NCI-H1092 treated with DMSO at 0.1 percent for 48 hours (cell line): ENCODE results near the gene GABRB1.

Source experiments
- DNase-seq: peaks from one replicate; lab custom pipeline; 2025; lab: John Stamatoyannopoulos, UW

The GABRB1 gene

DNA sequence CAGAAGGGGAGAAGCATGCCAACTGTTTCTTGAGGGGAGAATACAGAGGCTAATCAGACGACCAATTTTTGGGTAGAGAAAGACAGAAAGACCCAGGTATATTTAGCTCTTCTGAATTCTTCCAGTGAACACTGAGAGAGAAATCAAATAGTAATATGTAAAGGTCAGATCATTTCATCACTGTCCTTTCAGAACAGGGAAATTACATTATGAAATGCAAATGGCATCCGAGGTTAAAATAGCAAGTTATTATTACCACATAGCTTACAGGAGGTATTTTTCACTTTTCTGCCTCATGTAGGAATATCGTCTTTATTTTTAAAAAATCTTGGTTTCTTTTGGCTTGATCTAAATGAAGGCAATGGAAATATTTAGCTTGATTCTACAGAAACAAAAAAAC lies 18.0 kb downstream of the GABRB1 start:
- no peak for DNase-seq

DNA sequence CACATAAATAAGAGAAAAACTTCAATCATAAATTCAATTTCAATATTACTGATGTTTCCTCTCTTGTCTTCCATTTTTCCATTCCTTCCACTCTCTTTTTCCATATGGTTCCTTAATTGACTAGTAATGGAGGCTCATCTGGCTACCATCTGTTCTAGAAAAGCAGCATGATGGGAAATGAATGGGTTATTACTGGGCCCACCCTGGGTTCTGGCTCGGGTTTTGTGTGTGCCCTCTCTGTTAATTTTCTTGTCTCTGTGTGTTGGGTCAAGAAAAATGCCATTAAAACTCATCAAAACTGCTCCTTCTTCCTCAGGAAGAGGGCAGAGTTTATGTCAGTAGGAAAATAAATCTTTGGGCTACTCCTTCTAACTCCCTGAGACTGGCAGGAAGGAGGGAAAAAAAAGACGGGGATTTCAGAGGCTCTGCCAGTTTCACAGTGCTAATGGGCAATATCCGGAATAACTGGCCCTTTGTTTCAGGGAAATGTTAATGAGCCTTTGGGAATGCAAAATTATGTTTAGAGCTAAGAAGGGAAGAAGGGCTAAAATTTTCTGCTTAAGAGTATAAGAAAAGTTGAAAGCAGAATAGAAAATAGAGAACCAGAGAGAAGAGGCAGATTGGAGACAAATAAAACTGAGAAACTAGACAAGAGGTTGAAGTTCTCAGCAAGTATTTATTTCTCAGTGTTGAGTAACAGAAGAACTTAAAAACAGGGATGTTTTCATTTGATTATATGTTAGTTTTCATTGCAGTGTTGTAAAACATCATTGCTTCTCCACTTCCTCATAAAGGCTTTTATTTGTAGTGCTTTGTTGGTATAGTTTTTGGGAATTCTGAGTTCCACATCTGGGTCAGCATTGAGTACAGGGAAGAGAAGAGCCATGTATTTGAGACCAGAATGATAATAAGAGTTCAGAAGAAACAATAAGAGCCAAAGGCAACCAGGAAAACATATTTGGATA lies 19.7 kb downstream of the GABRB1 start:
- no peak for DNase-seq

DNA sequence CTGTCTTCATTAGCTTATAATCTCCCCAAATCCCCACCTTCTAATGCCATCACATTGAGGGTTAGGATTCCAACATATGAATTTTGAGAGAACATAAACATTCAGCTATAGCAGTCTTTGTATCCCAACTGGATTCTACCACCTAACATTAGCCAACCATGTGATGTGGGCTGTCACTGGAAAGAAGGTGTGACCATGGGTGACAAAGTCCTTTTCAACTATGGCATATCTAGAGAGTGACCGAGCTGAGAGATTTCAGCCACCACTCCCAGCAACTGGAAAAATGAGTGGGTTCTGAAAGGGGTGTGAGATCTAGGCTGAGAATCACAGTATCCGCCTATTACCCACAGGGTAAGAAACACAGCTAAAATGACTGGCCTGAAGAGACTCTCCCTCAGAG lies 22.1 kb downstream of the GABRB1 start:
- no peak for DNase-seq

DNA sequence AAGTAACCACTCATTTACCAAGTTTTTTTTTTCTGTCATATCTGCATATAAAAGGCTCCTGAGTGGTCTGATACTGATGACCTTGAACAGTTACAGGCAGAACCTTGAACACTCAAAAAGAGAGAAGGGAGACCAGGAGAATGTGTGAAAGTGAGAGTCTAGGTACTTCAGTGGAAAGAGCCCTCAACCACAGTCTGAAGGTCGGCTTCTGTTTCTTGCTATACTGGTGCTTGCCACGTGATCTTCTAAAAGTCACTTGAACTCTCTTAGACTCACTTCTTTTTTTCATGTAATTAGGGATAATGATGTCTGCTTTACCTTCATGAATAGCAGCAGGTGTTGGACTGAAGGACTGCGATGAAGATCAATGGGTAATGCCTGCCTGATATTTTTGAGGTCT lies 22.8 kb downstream of the GABRB1 start:
- no peak for DNase-seq

DNA sequence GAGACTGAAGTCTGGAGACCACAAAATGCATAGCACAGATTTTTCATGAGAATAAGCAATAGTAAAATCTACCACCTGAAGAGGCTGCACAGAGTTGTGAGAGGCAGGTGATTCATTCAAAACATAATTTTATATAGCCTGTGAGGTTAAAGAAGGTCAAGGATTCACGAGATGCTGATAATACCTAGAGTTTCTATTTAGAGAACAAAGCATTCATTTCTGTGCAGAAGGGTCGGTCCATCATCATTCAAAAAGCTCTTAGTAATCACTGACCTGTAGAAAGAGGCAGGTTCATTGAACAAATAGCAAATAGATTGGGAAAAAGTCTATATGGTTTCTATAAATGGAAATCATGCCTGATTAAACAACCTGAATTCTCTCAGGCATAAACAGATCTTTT lies 26.6 kb downstream of the GABRB1 start:
- DNase-seq = no peak

DNA sequence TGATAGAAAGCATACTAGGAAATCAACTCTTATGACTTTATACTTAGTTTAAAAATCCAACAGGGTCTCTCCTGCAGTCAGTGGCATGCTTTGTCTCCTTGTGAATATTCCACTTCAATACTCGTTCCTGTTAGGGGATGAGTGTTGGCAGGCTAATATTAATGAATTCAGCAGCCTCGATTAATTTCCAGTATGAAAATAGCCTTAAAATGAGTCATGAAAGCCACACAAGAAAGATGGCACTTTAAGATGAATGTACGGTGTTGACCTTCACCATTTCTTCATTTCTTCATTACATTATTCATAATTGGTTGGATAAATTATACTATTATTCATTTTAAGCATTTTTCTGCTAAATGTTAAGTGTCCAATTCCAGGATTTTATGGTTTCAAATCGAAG lies 29.2 kb downstream of the GABRB1 start:
- no peak for DNase-seq

DNA sequence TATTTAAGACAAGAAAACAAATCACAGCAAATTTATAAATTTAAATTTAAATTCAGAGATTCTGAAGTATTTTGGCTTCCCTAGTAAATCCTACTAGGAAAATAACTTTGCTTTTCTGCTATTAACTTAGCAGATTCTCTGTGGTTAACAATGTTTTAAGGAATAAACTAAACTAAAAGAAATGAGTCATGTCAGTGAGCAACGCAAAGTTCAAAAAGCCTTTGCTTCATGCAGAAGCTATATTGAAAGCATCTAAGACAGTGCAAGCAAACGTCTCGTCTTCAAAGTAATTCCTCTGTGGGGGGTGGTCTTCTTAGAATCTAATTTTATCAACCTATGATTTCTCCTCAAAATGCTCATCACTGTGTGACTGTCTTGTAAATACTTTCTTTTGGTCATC lies 30.1 kb downstream of the GABRB1 start:
- DNase-seq = no peak

DNA sequence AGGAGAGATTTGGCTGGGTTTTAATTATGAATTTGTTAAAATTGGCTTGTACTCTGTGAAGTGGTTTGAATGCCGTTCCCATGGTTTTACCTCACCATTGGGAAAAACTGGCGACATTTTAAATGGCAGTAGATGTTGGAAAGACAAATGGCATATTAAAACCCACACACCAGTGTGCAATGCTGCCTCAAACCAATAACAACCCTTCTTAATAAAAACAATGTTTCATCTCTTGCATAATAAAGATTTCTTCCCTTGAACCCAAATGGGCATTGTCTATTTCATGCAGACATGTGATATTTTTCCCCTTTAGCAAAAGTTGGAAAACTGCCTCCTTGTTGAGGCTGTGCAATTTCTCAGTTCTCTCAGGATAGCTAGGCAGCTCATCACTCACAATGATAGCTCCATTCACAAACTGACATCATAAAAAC lies 33.7 kb downstream of the GABRB1 start:
- no peak for DNase-seq

DNA sequence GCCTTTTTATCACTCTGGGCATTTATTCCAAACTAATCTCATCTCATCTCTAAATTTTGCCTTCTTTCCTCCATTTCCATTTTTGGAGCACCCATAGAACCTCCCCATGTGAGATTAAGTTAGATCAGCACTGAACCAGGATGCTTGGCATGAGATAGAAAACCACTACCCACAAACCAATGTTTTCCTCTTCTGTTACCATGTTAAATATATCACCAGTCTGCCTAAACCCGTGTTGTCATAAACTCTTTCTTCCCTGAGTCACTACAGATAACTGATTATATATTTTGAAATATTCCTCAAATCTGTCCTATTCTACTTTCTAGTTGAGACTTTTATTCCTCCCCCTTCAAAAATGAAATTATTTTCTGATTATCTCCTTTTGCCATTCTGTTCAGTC lies 37.6 kb downstream of the GABRB1 start:
- DNase-seq = no peak

DNA sequence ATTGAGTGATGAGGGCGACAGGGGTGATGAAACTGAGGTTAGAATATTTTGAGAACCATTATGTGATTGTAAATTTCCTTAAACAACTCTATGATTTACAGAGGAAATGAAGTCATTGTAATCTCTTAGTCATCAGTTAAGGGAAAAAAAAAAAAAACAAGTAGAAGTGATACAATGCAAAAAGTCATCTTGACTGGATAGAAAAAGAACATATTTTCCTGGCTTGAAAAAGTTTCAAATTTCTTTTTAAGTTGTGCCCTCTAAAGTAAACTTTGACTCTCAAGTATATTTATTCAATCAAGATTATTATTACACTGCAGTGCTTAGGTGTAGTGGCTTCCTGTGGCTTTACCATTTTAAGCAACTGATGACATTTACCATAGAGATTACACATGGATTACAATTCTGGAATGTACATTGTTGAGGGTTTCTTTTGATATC lies 40.6 kb downstream of the GABRB1 start:
- no peak for DNase-seq

DNA sequence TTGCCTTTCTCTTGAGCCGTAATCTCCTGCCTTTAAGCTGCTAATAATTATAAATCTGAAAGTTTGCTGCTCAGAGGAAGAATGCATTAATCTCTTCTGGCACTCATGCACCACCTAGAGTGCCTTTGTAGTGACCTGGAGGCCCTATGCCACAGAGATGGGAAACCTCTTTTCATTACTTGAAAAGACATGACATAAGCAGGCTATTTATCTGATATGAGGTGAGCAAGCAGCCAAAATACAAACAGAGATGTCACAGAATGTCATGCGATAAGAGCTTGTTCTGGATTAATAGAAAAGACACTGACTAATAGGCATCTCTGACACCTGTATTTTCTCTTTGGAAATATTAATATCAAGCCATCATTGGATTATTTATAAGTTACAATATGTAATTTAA lies 42.3 kb downstream of the GABRB1 start:
- DNase-seq = no peak

DNA sequence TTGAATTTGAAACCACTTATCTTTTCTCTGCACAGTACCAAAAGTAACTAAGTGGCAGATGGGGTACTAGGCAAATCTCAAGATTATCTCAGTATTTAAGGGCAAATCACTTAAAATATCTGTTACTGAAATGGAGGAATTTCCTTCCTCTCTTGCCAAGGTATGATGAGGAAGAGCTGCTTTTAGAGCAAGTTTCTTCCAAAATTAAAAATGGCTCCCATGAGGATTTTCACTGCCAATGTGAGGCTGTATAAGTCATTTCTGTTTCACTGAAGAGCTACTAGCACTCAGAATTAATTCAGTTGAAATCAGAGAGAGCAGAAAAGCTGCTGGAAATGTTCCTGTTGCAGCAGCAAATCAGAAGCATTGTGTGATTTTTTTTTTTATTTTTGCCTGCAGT lies 43.4 kb downstream of the GABRB1 start:
- DNase-seq = no peak

DNA sequence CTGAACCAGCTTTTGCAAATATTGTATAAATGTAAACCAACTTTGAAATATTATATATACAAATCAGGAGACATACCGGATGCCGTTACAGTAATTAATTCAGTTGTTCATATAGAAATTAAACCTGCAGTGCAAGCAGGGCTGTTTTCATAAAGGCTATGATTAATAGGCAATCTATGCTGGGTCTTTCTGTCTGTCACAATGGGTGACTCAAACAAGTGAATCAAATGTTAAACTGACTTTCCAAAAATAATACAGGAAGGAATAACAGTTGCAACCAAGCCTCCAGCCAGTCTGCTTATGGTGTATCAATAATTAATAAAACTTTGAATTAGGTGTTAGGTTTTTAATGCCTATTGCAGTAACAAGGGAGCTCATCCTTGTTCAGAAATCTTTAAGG lies 43.9 kb downstream of the GABRB1 start:
- DNase-seq = no peak

DNA sequence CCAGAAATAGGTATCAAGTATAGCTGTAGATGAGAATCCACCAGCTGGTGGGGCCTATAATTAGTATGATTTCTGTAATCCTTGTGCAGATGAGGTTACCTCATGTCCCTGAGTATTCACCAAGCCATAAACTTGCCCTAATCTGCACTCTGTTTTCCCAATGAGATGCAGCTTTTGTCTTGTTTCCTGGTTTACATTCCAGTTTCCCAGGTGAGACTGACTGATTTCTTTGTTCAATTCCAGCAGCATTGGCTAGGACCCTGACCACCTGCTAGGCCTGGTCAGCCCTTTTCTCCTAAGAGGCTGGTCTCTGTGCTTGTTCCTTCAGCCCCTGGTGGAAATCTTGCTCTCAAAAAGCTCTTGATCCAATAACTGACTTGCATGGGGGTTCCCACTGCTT lies 44.6 kb downstream of the GABRB1 start:
- no peak for DNase-seq

DNA sequence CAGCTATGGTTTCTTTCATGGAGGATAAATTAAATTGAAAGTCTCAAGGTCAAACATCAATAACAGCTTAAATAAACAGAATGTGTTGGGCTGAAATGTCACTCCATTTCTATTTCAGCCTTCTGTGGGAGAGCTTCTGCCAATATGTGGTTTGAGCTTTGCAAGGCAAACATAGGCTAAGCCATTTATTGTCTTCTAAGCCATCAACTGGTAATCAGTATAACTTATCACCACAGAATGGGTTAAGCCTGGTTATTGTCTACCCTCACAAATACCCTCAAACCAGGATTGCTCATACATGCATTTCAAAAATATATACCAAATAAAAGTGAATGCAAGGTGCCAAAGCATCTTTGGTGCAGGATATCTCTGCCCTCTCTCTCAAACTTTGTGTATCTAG lies 52.7 kb downstream of the GABRB1 start:
- no peak for DNase-seq

DNA sequence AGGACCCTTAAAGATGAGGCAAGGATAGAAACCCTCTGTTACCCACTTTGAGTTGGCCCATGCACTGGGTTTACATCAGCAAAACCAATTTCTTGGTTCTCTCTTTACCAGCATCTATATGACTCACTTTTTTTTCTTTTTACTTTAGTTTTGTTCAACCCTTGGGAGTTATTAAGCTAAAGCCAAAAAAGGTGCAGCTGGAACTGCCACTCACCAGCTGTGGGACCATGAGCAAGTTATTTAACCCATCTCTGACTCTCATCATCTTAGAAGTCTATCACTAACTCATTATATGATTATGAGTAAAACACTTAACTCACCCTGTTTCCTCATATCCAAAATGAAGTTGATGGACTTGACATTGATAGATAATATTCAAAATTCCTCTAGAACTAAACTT lies 53.4 kb downstream of the GABRB1 start:
- DNase-seq = no peak

DNA sequence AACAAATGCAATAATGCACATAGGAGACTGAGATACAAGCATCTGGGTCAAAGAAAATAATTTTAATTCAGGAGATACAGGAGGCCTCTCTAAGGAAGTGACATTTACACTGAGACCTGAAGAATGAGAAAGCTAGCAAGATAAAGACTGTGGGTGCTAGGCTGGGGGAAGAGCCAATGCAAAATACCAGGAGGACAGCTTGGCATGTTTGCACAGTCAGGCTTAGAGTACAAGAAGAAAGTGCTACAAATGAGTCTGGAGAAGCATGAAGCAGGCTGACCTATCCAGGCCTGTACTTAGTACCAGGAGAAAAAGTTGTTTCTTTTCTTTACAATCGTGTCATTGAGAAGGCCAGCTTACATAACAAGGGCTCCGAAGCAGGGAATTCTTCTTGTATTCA lies 56.9 kb downstream of the GABRB1 start:
- DNase-seq = no peak

DNA sequence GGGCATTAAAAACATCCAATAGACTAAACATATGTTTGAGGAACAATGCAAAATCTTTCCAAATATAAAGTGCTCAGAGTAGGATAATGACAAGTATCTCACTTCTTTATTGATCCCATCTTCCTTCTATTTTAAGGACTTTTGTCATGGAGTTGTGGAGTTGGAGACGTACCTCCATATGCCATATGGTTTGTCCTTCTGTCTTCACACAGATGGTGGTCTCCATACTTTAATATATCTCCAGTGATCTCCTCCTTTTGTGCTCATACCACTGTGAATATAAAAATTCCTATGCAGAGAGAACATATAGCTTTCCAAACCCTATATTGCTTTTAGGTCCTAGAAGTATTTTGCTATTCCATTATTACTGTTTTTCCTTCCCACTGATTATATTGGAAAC lies 64.5 kb downstream of the GABRB1 start:
- no peak for DNase-seq

DNA sequence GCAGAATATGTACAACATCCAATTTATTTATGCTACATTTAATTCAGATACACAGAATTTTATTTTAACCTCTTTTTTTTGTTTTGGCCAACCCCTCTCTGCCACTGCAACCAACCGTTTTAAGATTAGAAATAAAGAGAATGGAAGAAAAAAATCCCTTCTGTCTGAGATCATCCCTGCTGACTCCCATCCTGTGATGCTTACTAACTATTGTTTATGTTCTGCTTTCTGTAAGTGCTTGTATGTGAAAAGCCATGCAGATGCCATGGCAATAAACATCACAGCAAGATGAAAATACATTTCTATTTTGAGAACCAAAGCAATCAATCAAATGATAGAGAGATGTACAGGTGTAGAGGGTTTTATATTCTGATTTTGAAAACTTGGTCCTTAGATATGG lies 70.1 kb downstream of the GABRB1 start:
- DNase-seq = no peak

DNA sequence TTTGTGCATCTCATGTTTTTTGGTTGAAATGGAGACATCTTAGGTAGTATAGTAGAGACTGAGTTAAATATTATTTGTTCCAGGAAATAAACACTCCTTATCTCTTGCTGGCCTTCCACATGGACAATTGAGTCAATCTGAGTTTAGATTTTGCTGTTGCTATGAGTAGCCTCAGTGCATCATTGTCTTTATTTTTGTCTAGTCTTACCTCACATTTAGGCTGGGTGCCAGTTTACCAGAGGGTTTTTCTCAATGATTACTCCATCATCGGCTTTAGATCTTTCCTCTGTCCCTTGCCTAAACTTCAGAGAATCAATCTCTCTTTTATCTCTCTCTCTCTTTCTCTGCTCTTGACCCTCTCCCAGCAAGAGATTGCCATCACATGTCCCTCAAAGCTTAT lies 73.6 kb downstream of the GABRB1 start:
- no peak for DNase-seq

DNA sequence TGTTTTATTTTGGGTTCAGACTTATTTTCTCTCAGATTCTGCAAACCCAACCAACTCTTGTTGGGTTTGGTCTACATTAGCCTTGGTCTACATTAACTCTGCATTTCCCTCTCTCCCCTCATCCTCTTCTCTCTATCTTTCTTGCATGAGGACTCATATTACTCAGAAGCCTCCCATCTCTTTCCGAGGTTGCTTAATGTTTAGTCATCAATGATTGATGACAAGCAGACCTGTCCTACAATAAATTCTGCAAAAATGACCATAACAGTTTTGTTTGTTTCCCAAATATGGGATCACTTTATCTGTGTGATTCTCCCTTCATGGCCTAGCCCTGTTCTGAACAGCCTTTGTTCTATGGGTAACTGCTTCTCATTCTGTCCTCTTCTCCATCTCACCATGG lies 75.2 kb downstream of the GABRB1 start:
- no peak for DNase-seq

DNA sequence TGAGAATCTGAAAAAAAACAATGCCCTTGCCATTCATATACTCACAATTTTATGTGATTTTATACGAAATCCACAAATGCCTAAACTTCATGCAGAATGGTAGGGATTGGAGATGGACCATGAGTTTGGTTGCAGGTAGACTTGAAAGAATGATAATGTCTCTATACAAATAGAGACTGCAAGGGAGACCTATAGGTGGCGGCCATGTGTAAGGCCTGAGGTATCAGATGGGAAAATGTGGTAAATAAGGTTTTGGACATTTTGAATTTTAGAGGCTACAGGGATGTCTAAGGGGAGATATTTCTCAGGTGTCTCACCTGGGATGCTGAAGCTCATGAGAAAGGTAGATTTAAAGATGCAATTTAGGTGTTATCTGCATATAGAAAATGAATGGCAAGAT lies 78.0 kb downstream of the GABRB1 start:
- DNase-seq = no peak

DNA sequence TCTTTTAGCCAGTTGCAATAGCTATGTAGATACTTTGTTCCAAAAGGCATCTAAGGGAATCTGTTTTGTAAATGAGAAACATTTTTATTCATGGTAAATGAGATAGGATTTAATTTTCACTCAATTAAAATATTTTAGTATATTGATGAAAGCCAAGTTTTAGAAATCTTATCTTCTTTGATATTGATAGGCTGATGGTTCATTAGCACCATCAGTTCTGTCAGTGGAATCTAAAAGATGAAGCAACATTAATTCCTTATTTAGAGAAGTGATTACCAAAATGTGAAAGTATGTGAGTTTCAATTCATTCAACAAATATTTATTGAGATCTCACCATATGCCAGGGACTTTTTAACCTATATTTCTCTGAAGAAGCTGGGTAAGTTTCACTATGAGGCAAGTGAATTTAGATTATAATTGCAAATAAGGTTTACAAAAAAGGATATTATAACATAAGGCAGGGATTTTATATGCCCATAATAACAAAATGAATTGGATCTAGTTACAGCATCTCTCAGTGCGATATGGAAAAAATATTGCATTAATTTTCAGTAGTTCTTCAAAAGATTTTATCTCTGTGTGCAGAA lies 79.3 kb downstream of the GABRB1 start:
- no peak for DNase-seq
